ENCODE data around the gene ANOS1.
A peak's percentile ranks its signal among the peaks of the same experiment; 100 is the strongest.

The ANOS1 gene

DNA sequence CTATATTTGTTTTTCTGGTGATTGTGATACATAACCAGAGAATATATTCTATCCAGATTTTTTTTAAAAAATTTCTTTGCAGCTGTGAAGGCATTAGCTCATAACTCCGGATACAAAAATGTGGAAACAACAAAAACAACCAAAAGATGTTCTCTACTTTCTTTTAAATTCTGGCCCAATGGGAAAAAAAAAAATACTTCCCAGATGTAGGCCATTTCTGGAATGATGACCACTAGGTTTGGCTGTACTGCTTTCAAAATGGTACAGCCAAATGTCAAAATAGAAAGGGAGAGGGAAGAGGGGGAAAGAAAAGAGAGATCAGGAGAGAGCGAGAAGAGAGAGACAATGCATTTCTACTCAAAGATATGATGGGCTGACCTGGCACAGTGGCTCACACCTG, 14.6 kb downstream of the ANOS1 start:
- no peak for DNase-seq

DNA sequence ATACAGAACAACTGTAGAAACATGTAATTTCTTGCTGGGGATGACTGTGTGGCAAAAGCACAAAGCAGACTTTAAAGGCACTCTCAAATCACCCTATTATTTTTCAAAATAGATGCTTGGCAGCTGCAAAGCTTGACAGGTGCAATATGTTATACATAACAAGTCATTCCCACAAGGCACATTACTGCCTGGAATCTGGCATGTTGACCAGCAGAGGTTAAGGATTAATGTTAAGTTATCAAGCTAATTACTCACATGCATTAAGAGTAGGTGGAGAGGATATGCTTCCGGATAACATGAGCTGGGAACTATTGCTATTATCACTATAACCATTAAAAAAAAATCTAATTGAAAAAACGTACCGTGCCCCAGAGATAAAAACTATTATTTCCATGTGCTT, 17.8 kb downstream of the ANOS1 start:
- DNase-seq: no peak

DNA sequence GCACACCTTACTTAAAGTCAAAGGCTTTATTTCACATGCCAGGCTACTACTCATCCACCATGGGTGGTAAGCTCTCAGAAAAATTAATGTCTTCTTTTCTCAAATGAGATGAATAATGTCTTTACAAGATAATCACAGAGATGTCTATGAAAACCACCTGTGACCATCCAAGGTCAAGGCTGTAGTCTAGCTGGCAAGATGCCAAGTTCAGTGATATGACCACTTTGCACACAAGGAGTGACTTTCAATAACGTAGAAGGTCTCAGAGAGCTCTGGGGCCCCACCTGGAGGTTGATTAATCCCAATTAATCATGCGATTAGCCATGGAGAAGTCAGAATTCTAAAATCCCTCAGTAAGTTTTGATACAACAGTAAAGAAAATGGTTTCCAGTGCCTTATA, 20.5 kb downstream of the ANOS1 start:
- DNase-seq: no peak

DNA sequence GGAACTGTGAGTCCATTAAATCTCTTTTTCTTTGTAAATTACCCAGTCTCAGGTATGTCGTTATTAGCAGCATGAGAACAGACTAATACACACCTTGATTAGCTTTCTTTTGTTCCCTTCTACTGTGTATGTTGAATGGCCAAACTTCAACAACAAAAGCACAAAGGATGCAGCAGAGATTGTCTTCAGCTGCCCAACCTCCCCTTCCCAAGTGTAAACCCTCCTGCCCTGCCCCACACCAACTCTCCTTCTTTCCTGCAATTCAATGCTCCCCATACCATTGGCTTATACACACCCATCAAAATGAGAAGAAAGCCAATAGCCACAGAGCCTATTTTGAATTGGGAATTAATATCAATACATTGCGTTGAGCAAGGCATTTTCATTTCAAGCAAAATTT, 27.8 kb downstream of the ANOS1 start:
- no peak for DNase-seq

DNA sequence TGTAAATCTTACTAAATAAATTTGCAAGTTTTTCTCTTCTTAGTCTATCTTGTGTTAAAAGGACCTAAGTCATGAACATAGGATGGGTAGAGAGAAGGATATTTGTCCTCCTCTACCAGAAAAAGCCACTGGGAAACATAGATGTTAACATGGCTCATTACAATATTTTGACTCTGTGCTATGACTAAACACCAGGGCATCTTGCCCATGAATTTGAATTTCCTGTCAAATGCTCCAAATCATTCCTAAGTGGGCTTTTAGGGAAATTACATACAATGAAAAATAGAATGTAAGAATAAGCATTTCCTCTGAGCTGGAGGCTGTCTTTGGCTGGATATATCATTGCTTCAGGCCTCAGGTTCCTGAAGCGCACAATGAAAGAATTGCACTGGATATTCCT, 39.1 kb downstream of the ANOS1 start:
- DNase-seq: no peak

DNA sequence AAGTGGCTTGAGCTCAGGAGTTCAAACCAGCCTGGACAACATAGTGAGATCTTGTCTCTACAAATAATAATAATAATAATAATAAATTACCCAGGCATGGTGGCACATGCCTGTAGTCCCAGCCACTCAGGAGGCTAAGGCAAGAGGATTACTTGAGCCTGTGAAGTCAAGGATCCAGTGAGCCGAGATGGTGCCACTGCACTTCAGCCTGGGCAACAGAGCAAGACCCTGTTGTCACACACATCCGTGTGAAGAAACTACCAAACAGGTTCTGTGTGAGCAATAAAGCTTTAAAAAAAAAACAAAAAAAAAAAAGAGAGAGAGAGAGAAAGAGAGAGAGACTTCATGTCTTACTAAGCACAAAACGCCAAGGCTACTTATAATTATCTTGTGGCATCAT, 42.5 kb downstream of the ANOS1 start:
- no peak for DNase-seq

DNA sequence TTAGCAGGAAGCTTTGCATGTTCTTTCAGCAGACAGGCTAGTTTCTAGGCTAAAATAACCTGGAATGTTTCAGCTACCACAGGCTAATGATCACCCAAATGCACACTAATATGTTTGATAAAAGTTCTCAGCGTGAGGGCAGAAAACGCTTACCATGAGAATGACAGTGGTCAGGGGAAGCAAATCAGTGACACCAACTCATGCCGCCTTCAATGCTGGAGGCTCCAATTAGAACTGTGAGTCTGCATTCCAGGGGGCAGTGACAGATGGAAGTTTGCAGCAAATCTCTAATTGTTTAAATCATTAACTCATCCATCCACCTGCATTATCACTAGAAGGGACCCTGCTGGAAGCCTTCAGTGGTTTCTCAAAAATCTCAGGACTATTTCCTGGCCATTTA, 43.2 kb downstream of the ANOS1 start:
- DNase-seq: no peak

DNA sequence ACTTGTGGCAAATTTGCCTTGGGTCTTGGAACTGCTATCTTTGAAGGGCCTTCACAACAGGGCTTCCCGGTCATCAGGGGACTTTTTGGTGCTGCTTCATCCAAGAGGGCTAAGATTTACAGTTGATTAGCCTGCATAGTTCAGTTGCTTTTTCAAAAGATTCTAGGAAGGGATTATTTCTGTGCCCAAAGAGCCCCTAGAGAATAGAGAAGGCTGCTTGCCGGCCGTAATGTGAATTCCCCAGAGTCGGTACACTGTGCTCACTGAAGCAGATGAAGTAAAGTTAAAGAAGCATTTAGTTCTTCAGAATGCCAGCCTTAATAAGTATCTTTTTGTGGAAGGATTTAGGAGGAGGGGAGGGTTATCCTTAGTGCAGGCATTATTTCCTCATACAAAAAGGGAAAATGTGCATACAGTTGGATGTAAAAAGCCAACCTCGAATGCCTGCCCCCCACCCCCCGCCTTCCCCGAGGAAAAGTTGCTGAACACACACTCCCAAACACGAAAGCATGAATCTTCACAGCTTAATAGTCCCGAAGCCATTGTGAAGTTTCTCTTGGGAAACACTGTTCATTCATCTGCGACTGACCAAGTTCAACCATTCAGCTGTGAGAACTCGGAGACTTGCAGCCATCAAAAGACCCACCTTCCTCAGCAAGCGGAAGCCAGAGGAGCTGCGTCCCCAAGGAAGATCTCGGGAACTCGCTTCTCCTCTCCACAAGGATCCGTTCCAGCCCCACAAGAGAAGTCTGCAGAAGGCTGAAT, 47.6 kb downstream of the ANOS1 start:
- no peak for DNase-seq

DNA sequence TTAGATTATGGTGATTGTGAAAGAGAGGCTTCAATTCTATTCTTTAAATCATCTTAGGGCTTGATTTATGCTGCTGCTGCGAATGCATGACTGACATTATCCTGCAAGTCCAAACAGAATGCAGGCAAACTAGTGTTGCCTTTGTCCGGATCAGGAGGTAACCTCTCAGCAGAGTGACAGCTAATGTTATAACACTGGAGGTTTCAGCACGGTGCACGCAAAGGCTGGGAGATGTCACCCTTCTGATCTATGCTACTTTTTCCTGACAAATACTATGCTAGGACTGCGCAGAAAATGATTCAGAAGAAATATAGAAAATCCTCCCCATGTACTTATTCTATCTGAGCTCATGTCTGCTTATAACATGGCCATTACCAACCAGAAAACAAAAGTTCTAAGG, 48.2 kb downstream of the ANOS1 start:
- no peak for DNase-seq

DNA sequence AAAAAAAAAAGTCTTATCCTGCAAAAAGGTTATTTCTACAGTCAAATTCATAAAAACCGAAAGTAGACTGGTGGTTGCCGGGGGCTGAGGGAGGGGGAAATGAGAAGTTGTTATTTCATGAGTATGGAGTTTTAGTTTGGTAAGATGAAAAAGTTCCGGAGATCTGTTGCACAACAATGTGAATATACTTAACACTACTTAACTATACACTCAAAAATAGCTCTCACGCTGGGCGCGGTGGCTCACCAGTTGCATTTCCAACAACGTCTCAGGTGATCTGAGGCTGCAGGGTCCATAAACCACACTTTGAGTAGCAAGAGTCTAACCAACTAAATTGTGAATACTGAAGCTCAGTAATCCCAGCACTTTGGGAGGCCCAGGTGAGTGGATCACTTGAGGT, 52.4 kb downstream of the ANOS1 start:
- DNase-seq: no peak

DNA sequence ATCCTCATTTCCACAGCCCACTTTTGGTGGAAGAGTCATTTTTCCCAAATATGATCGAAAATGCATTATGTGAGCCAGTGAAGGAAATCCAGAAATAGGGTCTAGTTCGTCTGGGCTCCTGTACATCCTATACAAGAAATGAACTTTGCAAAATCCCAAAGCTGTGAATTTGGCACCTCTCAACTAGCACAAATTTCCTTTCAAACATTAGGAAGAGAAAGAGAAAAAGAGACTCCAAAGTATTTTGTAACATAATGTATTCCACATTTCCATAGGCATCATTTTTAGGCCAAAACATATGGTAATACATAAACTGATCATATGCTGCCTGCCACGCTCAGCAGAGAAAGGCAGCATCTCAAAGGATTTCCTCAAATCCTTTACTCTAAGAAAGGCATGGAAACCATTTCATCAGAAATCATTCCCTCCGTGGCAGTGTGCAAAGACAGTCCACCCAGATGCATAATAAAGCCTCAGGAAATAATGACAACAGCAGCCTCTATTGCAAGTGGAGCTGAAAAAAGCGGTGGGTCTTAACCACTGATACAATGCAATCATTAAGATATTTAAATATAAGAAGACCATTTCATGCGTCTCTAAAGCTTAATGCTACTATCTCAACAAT, 56.8 kb downstream of the ANOS1 start:
- DNase-seq: no peak

DNA sequence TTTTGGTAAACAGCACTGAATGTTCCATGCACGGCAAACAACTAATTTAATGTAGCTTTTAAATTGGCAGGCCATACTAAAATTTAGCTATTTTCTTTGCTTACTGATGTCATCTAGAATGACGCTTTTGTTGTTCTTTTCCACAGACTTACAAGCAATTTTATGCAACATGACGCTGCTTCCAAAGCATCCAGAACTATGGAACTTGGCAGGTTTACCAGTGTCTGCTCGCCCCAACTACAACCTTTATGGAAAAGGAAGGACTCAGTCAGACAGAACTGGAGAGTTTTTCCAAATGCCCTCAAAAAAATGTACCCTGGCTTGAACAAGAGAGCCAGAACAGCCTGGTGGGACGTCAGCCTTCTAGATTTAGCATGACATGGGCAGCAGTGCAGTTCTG, 58.7 kb downstream of the ANOS1 start:
- no peak for DNase-seq

DNA sequence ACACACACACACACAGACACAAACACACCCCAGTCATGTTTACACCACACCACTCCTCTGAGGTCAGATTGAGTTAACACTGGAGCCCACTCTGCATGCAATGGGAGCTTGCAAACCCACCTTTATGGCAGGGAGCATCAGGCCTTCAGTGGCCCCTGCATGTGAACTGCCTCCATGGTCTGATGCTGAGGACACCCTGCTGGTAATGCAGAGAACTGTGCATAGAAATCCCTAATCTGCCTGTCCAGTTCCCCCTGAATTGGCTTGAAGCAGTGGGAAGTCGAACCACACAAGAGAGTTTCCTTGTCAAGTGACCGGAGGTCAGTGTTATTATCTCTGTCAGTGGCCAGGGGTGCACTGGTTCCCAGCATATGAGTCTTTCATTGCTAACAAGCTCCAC, 59.8 kb downstream of the ANOS1 start:
- no peak for DNase-seq

DNA sequence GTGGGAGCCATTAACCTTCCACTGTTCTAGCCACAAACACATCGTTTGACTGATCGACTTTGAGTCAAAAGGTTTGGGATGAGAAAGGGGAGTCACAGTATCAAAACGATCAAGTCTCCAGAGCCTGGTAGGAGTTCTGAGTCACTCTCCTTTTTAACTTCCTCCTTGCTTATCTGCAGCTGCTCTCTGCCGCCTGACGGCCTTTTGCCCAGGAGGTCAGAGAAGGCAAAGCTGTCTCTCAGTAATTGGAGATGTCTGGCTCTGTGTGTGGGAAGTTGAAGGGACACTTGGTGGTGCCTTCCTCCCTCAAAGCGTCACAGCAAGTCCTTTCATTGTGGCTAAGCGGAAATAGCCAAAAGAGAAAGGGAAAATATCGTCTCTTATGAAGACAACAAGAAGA, 63.1 kb downstream of the ANOS1 start:
- DNase-seq: peak; percentile 83

DNA sequence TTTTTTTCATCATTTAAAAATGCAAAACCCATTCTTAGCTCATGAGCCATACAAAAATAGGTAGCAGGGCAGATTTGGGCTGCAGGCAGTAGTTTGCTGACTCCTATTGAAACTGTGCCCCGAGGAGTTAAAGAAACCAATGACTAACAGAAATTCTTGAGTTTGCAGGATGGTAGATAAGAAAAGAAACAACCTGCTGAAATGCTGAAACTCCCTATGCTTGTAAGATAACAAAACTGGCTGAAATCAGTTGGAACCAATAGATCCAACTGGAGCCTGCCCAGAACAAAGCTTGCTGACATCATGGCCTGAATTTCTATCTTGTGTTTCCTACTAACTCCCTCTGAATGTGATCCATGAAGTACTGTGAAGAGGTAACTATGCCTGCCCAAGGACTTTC, 68.6 kb downstream of the ANOS1 start:
- peak; percentile 36 for DNase-seq

DNA sequence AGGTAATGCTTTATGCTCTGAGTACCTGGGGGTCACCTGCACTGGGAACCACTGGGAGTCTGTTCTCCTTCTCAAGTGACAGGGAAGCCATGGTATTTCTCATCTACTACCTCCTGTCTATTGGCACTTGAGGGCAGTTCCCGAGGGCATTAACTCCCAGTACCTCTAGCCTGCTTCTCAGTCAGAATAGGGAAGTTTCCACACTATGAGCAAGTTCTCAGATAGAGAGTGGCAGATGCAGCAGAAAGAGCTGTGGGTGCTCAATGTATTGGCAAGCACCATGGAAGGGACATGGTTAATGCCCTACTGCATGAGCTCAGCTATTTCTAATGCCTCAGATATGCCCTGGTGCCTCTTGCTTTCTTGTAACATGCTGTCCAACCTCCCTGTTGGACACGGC, 74.1 kb downstream of the ANOS1 start:
- DNase-seq: no peak

DNA sequence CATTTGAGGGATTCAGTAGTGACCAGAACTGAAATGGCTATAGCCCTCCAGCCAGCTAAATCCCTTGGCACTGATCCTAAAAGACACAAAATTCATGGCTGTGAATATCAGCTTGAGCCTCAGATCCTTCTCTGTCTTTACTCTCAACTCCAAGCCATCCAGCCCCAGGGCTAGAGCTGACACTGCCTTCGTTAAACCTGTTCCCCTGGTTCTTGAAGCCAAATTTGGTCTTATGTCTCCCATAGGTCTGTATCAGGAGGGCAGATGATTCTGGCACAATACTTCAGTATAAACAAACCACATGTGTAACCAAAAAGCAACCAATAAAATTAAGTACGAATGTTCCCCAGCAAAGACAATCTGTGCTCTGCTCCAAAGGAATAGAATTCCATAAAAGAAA, 78.0 kb downstream of the ANOS1 start:
- DNase-seq: no peak

DNA sequence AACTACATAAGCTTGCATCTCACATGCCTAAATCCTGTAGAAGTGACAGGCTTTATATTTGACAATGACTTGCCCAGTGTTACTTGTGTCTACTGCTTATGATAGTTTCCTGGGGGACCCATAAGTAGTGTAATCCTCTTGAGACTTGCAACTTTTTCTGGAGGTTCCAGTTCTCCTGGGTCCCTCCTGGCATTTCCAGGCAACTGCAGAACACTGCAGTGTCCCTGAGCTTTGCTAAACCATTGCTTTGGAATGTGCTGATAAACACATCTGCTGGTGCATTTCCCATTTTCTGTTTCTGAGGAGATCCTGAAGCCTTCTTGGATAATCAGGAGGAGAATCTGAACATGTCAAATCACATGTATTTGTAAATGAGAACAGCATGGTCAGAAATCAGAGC, 82.0 kb downstream of the ANOS1 start:
- DNase-seq: no peak

DNA sequence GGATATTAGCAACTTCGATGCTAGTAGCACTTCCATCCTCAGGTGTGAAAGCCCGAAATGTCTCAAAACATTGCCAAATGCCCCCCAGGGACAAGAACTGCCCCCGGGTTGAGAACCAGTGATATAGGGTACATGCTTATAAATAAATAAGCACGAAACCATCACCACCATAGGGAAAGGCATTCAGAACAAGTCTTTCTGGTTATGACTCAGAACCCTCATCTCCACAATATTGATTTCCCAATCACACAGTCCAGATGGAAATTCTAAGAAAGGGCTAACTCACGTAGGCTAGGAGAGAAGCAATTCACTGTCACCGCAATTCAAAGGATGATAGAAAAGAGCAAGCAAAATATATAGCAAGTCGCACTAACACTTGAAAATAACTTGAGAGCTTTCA, 84.8 kb downstream of the ANOS1 start:
- DNase-seq: no peak

DNA sequence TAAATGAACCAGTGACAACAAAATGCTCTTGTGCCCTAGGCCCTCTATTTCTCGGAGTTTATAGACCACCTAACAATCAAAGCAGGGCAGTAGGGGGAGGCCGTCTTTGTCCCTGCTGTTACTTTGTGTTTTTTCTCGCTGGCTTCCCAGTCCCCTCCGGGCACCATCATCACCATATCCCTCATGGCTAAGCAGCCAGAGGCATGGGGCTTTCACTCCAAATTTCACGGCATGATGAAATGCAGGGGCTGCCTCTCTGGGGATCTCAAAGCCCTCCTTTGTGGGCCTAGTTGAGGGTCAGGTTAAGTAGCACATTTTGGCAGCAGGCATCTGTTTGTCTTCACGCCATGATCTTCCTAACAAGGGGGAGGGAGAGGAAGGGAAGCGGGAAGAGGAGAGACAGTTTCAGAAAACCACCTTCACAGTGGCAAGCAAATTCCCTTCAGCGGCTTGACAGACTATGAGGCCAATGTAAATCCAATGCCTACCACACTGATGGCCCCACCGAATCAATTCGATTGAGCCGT, 91.9 kb downstream of the ANOS1 start:
- no peak for DNase-seq

DNA sequence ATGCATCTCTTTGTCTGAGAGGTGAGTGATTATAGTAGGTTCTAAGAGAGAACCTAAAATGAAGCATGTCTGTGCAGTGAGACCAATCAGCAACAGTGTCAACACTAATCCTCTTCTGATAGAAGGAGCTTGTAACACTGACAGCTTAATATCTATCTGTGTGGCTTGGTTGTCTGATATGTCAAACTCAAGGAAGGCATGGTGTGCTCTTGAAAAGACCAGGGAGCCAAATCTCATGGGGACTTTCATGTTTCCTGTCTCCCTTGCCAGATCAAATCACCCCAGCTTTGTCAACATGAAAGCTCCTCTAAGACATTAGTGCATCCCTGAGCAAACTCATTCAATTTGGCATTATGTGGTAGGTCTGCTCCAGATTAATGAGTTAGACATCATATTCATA, 95.4 kb downstream of the ANOS1 start:
- no peak for DNase-seq

DNA sequence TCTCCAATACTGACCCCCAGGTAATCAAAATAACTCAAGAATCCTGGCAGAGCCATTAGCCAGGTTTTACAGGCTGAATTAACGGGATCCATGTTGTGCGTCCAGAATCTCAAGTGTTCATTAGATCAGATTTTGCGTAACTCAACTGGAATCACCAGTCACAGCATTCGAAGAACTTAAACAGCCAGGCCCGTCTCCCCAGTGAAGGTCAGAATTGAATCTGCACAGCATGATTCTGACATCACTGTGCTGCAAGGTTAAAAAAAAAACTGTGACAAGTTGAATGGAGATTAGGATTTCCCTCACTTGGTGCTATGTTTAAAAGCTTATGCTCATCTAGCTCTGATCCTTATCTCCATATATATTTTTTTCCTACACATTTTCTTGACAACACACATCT, 96.1 kb downstream of the ANOS1 start:
- DNase-seq: no peak

DNA sequence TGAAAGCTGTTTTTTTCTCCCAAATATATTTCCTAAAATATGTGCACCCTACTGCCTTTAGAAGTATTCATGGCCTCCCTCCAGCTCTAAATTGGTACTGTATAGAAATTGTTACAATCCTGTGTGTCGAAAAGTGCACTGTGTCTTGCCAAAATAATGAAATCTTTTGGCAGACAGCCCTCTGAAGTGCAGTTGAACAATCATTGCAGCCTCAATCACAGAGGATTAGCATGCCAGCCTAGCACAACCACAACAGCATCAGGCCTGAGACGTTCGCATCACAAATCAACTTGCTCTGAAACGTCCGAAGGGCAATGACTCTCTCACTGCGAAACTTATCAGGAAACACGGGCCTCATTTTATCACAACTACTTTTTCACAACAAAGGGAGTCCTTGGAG, 99.0 kb downstream of the ANOS1 start:
- DNase-seq: no peak

DNA sequence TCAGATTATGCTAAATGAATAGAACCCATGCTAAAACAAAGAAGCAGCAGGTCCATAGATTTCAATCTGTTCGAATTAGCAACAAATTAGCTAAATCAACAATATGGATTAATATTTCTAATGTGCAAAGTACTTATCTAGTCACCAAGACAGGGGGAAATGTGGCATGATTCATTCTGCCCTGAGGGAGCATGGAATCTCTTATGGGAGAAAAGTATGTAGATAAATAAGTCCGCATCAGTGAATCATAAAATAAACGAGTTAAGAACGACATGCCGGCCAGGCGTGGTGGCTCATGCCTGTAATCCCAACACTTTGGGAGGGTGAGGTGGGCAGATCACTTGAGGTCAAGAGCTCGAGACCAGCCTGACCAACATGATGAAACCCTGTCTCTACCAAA, 102.1 kb downstream of the ANOS1 start:
- no peak for DNase-seq

DNA sequence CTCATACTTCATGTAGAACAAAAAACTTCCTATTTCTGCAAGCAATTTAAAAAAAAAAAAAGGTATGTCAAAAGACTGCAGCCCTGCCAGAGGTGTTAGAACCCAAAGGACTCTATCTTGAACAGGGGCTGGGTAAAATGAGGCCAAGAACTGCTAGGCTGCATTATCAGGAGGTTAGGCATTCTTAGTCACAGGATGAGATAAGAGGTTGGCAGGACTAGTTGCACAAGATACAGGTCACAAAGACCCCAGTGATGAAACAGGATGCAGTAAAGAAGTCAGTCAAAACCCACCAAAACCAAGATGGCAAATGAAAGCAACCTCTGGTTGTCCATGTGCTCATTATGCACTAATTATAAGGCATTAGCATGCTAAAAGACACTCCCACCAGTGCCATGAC, 104.1 kb downstream of the ANOS1 start:
- DNase-seq: no peak
